Heart right ventricle (tissue), 16 donors: ENCODE results near the gene OR51B4. TPM values are rescaled to one million over a fixed set of nuclear protein-coding genes. Genes with fewer than 3 reads are reported as not detected.
"Not testable (repeated sequence)": the region's sequence is repeated elsewhere in the genome, so short reads cannot be mapped to it uniquely, and the experiment has no call there.

ENCODE experiments used
- ATAC-seq, 8 donors: fragments of 200-7000 bp; cut with Tn5 transposase; one replicate each; pipeline ENCODE4 v1.9.1; 2020; ENCODE audit warnings: mild to moderate bottlenecking in 8 of 8, moderate library complexity in 8 of 8, moderate number of reproducible peaks in 1 of 8
- DNase-seq, 2 donors: peaks; one replicate each; pipeline ENCODE4 v3.0.0-alpha.2; 2020
- H3K27ac ChIP-seq, 10 donors: fragments of 200-600 bp; sonication (generic) in 2 of 10; one replicate each; pipeline versions ENCODE4 v1.5.0 to v1.8.0; 2020 to 2022; ENCODE audit warnings: mild to moderate bottlenecking in 3 of 10
- H3K27me3 ChIP-seq, 7 donors: fragments of 200-600 bp; one replicate each; pipeline ENCODE4 v1.8.0; 2021 to 2022; ENCODE audit warnings: mild to moderate bottlenecking in 2 of 7
- H3K36me3 ChIP-seq, 9 donors: fragments of 200-600 bp; sonication (generic) in 1 of 9; one replicate each; pipeline versions ENCODE4 v1.5.0 to v1.8.0; 2020 to 2022; ENCODE audit warnings: mild to moderate bottlenecking in 2 of 9
- H3K4me1 ChIP-seq, 9 donors: fragments of 200-600 bp; sonication (generic) in 1 of 9; one replicate each; pipeline versions ENCODE4 v1.5.0 to v1.8.0; 2020 to 2022; ENCODE audit warnings: mild to moderate bottlenecking in 4 of 9
- H3K4me3 ChIP-seq, 10 donors: fragments of 200-600 bp; sonication (generic) in 2 of 10; one replicate each; pipeline versions ENCODE4 v1.5.0 to v1.8.0; 2020 to 2022; ENCODE audit warnings: mild to moderate bottlenecking in 7 of 10, moderate library complexity in 2 of 10
- H3K9me3 ChIP-seq, 11 donors: fragments of 200-600 bp in 10 of 11; sonication (generic) in 2 of 11; one replicate each; pipeline versions ENCODE4 v1.5.0 to v1.8.0; 2013 to 2022; ENCODE audit warnings: mild to moderate bottlenecking in 2 of 11, control low read depth in 1 of 11, moderate library complexity in 1 of 11
- WGBS, 2 donors: extraction: QIAGEN DNeasy Blood & Tissue Kit; methylation state at CpG; one replicate each; pipeline ENCODE4 v1.1.7; 2013; ENCODE audit warnings: inconsistent platforms in 1 of 2; 5-methylcytosine and 5-hydroxymethylcytosine counted together
- intact Hi-C, 10 donors: fragments of 100-400 bp; cut with DNase I; formaldehyde crosslinking; loops; one replicate each; pipeline versions ENCODE4 v1.11.1 to v1.14.2; 2022
- polyA plus RNA-seq, 2 donors: library from polyadenylated mRNA; stranded (reverse); fragments of 200-250 nt; gene quantifications; one replicate each; pipeline ENCODE4 v1.2.3, GENCODE V29; 2013
- total RNA-seq, 10 donors: library from RNA; stranded (reverse); fragmentation: NEBNext Ultra II Directional in 3 of 10; extraction: Animal tissue kit (Norgen Biotek cat#: 25700) in 3 of 10; gene quantifications; one replicate each; pipeline versions ENCODE4 v1.2.1 to v1.2.4, GENCODE V29; 2021 to 2023
- TF ChIP-seq, protein P1 (sequence below), 9 donors: fragments of 200-600 bp; sonication (generic) in 2 of 9; IDR thresholded peaks; one replicate each; pipeline versions ENCODE4 v1.5.0 to v1.8.0; 2021 to 2022; ENCODE audit warnings: antibody characterized with exemption in 9 of 9, mild to moderate bottlenecking in 5 of 9, moderate library complexity in 1 of 9
- donor health status: Arrhythmogenic right ventricular cardiomyopathy.
- donor health status: ischemic (EF 13 %, LVEDD 7.1; RV severe dilation, severe dysfunction).
- donor health status: healthy with polysubstance abuse.
- donor health status: DM: no; HTN: yes; CAD: no.
- donor health status: DM: no; HTN: no; CAD: no.
- donor health status: ischemic (EF 25% LVEDD 6.9; RV normal size, moderate dysfunction).
- donor health status: ischemic (EF 25% LVEDD 5.7; RV mildly dilated, moderate dysfunction).
- donor health status: healthy.
- donor health status: DM: yes; HTN: yes; CAD: no.
- donor health status: Ischemic cardiomyopathy.
- donor health status: ischemic (EF 35%, LVEDD 5.7; RV mildly dilated, moderate dysfunction).
- donor health status: nonischemic (EF 11% LVEDD 7.7; RV severe dilation, severe dysfunction).
- donor health status: DM: yes; HTN: yes; CAD: no.
- donor health status: PGD.
- donor health status: ischemic (EF 29% LVEDD 5.4; RV normal size, mild dysfunction).
- donor health status: nonischemic (EF 23%, LVEDD 6.1; RV moderate dilation, normal function).

OR51B4 gene
- total and polyA plus RNA-seq, 12 donors, result not detected

- no peak for ATAC-seq
- H3K9me3 ChIP-seq, result peaks cover 0 to 16% (median 0%) of the 10 kb centered on the region in 11 donors
- H3K36me3 ChIP-seq, result no peaks in the 10 kb centered on the region
- TF ChIP-seq, protein P1, sequence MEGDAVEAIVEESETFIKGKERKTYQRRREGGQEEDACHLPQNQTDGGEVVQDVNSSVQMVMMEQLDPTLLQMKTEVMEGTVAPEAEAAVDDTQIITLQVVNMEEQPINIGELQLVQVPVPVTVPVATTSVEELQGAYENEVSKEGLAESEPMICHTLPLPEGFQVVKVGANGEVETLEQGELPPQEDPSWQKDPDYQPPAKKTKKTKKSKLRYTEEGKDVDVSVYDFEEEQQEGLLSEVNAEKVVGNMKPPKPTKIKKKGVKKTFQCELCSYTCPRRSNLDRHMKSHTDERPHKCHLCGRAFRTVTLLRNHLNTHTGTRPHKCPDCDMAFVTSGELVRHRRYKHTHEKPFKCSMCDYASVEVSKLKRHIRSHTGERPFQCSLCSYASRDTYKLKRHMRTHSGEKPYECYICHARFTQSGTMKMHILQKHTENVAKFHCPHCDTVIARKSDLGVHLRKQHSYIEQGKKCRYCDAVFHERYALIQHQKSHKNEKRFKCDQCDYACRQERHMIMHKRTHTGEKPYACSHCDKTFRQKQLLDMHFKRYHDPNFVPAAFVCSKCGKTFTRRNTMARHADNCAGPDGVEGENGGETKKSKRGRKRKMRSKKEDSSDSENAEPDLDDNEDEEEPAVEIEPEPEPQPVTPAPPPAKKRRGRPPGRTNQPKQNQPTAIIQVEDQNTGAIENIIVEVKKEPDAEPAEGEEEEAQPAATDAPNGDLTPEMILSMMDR (IDR thresholded peaks at IDR 0.05), result no peak
- no peak for DNase-seq
- peaks cover 0 to 9% (median 0%) of the 10 kb centered on the region in 7 donors for H3K27me3 ChIP-seq
- 15 to 18% methylated on average over 2 of the region's 2 CpGs for WGBS, 2 donors
- H3K4me3 ChIP-seq, result no peak overlapping the region
- H3K4me1 ChIP-seq, result no peaks in the 10 kb centered on the region
- intact Hi-C loops, result no loop called here
- H3K27ac ChIP-seq, result no peak overlapping the region
Observed at GRCh38 chr11:5257296-5257695, 44.5 kb downstream of the OR51B4 start.

DNA sequence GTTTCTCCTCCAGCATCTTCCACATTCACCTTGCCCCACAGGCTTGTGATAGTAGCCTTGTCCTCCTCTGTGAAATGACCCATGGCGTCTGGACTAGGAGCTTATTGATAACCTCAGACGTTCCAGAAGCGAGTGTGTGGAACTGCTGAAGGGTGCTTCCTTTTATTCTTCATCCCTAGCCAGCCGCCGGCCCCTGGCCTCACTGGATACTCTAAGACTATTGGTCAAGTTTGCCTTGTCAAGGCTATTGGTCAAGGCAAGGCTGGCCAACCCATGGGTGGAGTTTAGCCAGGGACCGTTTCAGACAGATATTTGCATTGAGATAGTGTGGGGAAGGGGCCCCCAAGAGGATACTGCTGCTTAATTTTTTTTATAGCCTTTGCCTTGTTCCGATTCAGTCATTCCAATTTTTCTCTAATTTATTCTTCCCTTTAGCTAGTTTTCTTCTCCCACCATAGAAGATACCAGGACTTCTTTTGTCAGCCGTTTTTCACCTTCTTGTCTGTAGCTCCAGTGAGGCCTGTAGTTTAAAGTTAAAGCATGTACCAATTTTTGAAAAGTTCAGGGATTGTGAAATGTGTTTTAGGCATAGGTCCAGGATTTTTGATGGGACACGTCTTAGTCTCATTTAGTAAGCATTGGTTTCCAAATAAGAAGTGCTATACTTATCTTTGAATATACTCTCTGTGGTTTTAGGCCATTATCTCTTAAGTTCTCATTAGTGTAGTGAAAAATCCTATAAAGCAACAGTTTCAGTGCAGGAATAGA lies 46.9 kb downstream of the OR51B4 start, which contains the start of gene HBG2:
HBG2 (minus strand) TSS at position 136 of the 768 bp plus-strand sequence; CDS start at position 83, 53 bp downstream.
- ATAC-seq, intact Hi-C loops, DNase-seq, H3K27ac ChIP-seq, H3K27me3 ChIP-seq, H3K9me3 ChIP-seq, H3K36me3 ChIP-seq, H3K4me3 ChIP-seq, H3K4me1 ChIP-seq: not testable (repeated sequence)
- 55 to 64% methylated on average over 3 to 4 of the region's 9 CpGs for WGBS, 2 donors

- H3K27me3 ChIP-seq, H3K4me3 ChIP-seq, DNase-seq, intact Hi-C loops, H3K4me1 ChIP-seq, H3K9me3 ChIP-seq, H3K27ac ChIP-seq, H3K36me3 ChIP-seq, ATAC-seq: not testable (repeated sequence)
- 61 to 66% methylated on average over 2 of the region's 2 CpGs for WGBS, 2 donors
Observed at GRCh38 chr11:5254023-5254422, 47.7 kb downstream of the OR51B4 start.

GRCh38 chr11:5253440-5253839 lies 48.3 kb downstream of the OR51B4 start:
- H3K27ac ChIP-seq, H3K4me3 ChIP-seq, H3K9me3 ChIP-seq, H3K27me3 ChIP-seq, H3K4me1 ChIP-seq, intact Hi-C loops, DNase-seq, ATAC-seq, H3K36me3 ChIP-seq: not testable (repeated sequence)
- WGBS, 2 donors, result 88% methylated on average over 5 of the region's 5 CpGs

GRCh38 chr11:5252919-5253265 lies 48.9 kb downstream of the OR51B4 start:
- Histone ChIP-seq H3K27ac (no peak overlapping the region), H3K9me3 (no peaks in the 10 kb centered on the region), H3K36me3 (no peaks in the 10 kb centered on the region), H3K4me1 (no peaks in the 10 kb centered on the region), H3K4me3 (no peak overlapping the region), H3K27me3 (peaks cover 0 to 10% (median 0%) of the 10 kb centered on the region in 7 donors)
- DNase-seq, result no peak
- no peak for ATAC-seq
- TF ChIP-seq, protein P1 (IDR thresholded peaks at IDR 0.05), result no peak
- 70% methylated on average over 1 of the region's 1 CpG for WGBS, 2 donors
- intact Hi-C loops, result no loop called here
